Gastrocnemius medialis (tissue), 4 donors: ENCODE measurements around the gene ALDH2.

Source experiments
- CTCF ChIP-seq, 5 experiments: fragments of 450-650 bp in 3 of 5; fragments of 200-600 bp in 2 of 5; sonication (generic) in 2 of 5; IDR thresholded peaks in 4 of 5; conservative IDR thresholded peaks in 1 of 5; 1 replicate in 4 of 5; 2 replicates in 1 of 5; pipeline ENCODE4 v1.5.1; 2016 to 2019; ENCODE audit warnings: antibody characterized with exemption in 5 of 5, mild to moderate bottlenecking in 3 of 5, moderate library complexity in 3 of 5
- POLR2A ChIP-seq, 2 donors: fragments of 450-650 bp; IDR thresholded peaks; one replicate each; pipeline ENCODE4 v1.6.1; 2017; ENCODE audit warnings: antibody characterized with exemption in 2 of 2, mild to moderate bottlenecking in 2 of 2, moderate library complexity in 2 of 2

GRCh38 chr12:111828338-111828979 is 61.7 kb downstream of the ALDH2 start:
- no peak for TF ChIP-seq CTCF (IDR thresholded peaks at IDR 0.05 in 4 of 5, conservative IDR thresholded peaks at IDR 0.05 in 1 of 5)
- no peak for TF ChIP-seq POLR2A (IDR thresholded peaks at IDR 0.05)
